PFSK-1 (cell line): ENCODE results near the gene NFE2L2.

Experiments used
- FOXP2 ChIP-seq: optimal IDR thresholded peaks from 2 replicates; pipeline ENCODE3; 2011; ENCODE audit warnings: borderline replicate concordance, control low read depth, inconsistent platforms; ENCODE audit not compliant: insufficient read depth; ENCODE audit errors: extremely low read length, extremely low read depth
- POLR2AphosphoS5 ChIP-seq: IDR thresholded peaks from 2 replicates; pipeline ENCODE4 v1.6.1; 2012; ENCODE audit warnings: low read depth, mild to moderate bottlenecking, control low read depth, low read length, moderate library complexity
- REST ChIP-seq, 2 experiments: IDR thresholded peaks; 2 replicates each; pipeline versions ENCODE4 v1.6.1 to v1.8.0; 2011 to 2012; ENCODE audit warnings: low read depth in 2 of 2, low read length in 2 of 2, control low read depth in 1 of 2, inconsistent platforms in 1 of 2, mild to moderate bottlenecking in 1 of 2, moderate library complexity in 1 of 2; ENCODE audit not compliant: insufficient read depth in 1 of 2

- TF ChIP-seq REST (IDR thresholded peaks at IDR 0.05; ENCODE audit: insufficient read depth in 1 of 2, low read depth in 2 of 2, low read length in 2 of 2) (no peak), FOXP2 (no peak), POLR2AphosphoS5 (no peak)
Observed at GRCh38 chr2:177279847-177280246, 15.3 kb upstream of the NFE2L2 start.
